Measurements from ENCODE around the gene C5orf46. TPM values are rescaled to one million over a fixed set of nuclear protein-coding genes. Genes with fewer than 3 reads are reported as not detected.

Gene C5orf46
- total and polyA plus RNA-seq, 2 donors (not counting 1 experiment from before 2014, with no cell fraction given) = not detected

GRCh38 chr5:147901599-147902039 lies 4.7 kb downstream of the C5orf46 start:
- Histone ChIP-seq H4K20me1 (ENCODE audit: control insufficient read depth, insufficient read depth, low read length, poor library complexity, severe bottlenecking) (no peaks in the 10 kb centered on the region), H3K4me2 (replicated peaks; ENCODE audit: low read depth, low read length, poor library complexity, severe bottlenecking) (no peak overlapping the region), H2AFZ (ENCODE audit: insufficient read depth, low read depth, low read length, poor library complexity, severe bottlenecking) (no peak overlapping the region), H3K36me3 (replicated peaks in 1 of 2; ENCODE audit: control extremely low read depth in 1 of 2, control insufficient read depth in 1 of 2, extremely low read depth in 1 of 2, insufficient read depth in 2 of 2, low read length in 1 of 2) (no peaks in the 10 kb centered on the region), H3K27me3 (replicated peaks in 1 of 4; ENCODE audit: control extremely low read depth in 1 of 4, control insufficient read depth in 3 of 4, insufficient read depth in 4 of 4, low read length in 3 of 4) (no peaks in the 10 kb centered on the region), H3K27ac (ENCODE audit: low read length in 2 of 2) (no peak overlapping the region), H3K4me1 (ENCODE audit: control insufficient read depth in 2 of 2, insufficient read depth in 2 of 2, low read length in 2 of 2) (no peaks in the 10 kb centered on the region), H3K79me2 (ENCODE audit: control insufficient read depth, insufficient read depth, low read length) (no peaks in the 10 kb centered on the region), H3K9ac (ENCODE audit: low read length) (no peak overlapping the region), H3K4me3 (ENCODE audit: control extremely low read depth in 1 of 5, extremely low read depth in 1 of 5, insufficient read depth in 1 of 5, low read depth in 2 of 5, low read length in 4 of 5) (no peak overlapping the region), H3K9me3 (ENCODE audit: control extremely low read depth in 1 of 3, control insufficient read depth in 2 of 3, insufficient read depth in 1 of 3, low read length in 2 of 3) (no peaks in the 10 kb centered on the region)
- TF ChIP-seq CTCF (IDR thresholded peaks at IDR 0.05) (no peak), EZH2 (IDR thresholded peaks at IDR 0.05; ENCODE audit: borderline replicate concordance, insufficient read depth, low read depth, low read length, poor library complexity, severe bottlenecking) (no peak)
- no peak overlapping the region for H3K27ac Mint-ChIP-seq
- no peak for DNase-seq
- H3K27me3 Mint-ChIP-seq = peaks cover 4% of the 10 kb centered on the region
- CTCF ChIA-PET = no interaction called here
- H3K4me3 Mint-ChIP-seq = no peak overlapping the region
- no peaks in the 10 kb centered on the region for H3K9me3 Mint-ChIP-seq (ENCODE audit: insufficient read depth)
- intact Hi-C loops (cut with micrococcal nuclease) = no loop called here
- WGBS (ENCODE audit: insufficient coverage) = 86% methylated on average over 8 of the region's 12 CpGs
- no peak for ATAC-seq (ENCODE audit: low read depth)
- H3K4me1 Mint-ChIP-seq = no peaks in the 10 kb centered on the region
- POLR2A ChIA-PET = no interaction called here

- WGBS (ENCODE audit: insufficient coverage) = no CpG with 5 or more reads among the region's 3 CpGs
Observed at GRCh38 chr5:147898875-147899401, 7.4 kb downstream of the C5orf46 start.

More at GRCh38 chr5:147898875-147899401, 7.4 kb downstream of the C5orf46 start:
- no peak overlapping the region for H3K4me2 ChIP-seq (replicated peaks; ENCODE audit: low read depth, low read length, poor library complexity, severe bottlenecking)
- intact Hi-C loops (cut with micrococcal nuclease) = no loop called here
- H3K9me3 Mint-ChIP-seq (ENCODE audit: insufficient read depth) = no peaks in the 10 kb centered on the region
- CTCF ChIA-PET = no interaction called here
- no peaks in the 10 kb centered on the region for H4K20me1 ChIP-seq (ENCODE audit: control insufficient read depth, insufficient read depth, low read length, poor library complexity, severe bottlenecking)
- DNase-seq = no peak
- no peaks in the 10 kb centered on the region for H3K4me1 ChIP-seq (ENCODE audit: control insufficient read depth in 2 of 2, insufficient read depth in 2 of 2, low read length in 2 of 2)
- H3K27me3 Mint-ChIP-seq = peaks cover 4% of the 10 kb centered on the region
- H3K4me1 Mint-ChIP-seq = no peaks in the 10 kb centered on the region
- no peaks in the 10 kb centered on the region for H3K79me2 ChIP-seq (ENCODE audit: control insufficient read depth, insufficient read depth, low read length)
- H3K27ac ChIP-seq (ENCODE audit: low read length in 2 of 2) = no peak overlapping the region
- no peak for ATAC-seq (ENCODE audit: low read depth)
- H3K36me3 ChIP-seq (replicated peaks in 1 of 2; ENCODE audit: control extremely low read depth in 1 of 2, control insufficient read depth in 1 of 2, extremely low read depth in 1 of 2, insufficient read depth in 2 of 2, low read length in 1 of 2) = no peaks in the 10 kb centered on the region
- no peak overlapping the region for H3K9ac ChIP-seq (ENCODE audit: low read length)
- no peak overlapping the region for H3K27ac Mint-ChIP-seq
- H2AFZ ChIP-seq (ENCODE audit: insufficient read depth, low read depth, low read length, poor library complexity, severe bottlenecking) = no peak overlapping the region
- TF ChIP-seq CTCF (IDR thresholded peaks at IDR 0.05) (no peak), EZH2 (IDR thresholded peaks at IDR 0.05; ENCODE audit: borderline replicate concordance, insufficient read depth, low read depth, low read length, poor library complexity, severe bottlenecking) (no peak)
- no peak overlapping the region for H3K4me3 ChIP-seq (ENCODE audit: control extremely low read depth in 1 of 5, extremely low read depth in 1 of 5, insufficient read depth in 1 of 5, low read depth in 2 of 5, low read length in 4 of 5)
- H3K27me3 ChIP-seq (replicated peaks in 1 of 4; ENCODE audit: control extremely low read depth in 1 of 4, control insufficient read depth in 3 of 4, insufficient read depth in 4 of 4, low read length in 3 of 4) = no peaks in the 10 kb centered on the region
- POLR2A ChIA-PET = no interaction called here
- no peak overlapping the region for H3K4me3 Mint-ChIP-seq
- H3K9me3 ChIP-seq (ENCODE audit: control extremely low read depth in 1 of 3, control insufficient read depth in 2 of 3, insufficient read depth in 1 of 3, low read length in 2 of 3) = no peaks in the 10 kb centered on the region

All from B cell (primary cell).